SIG-M5 treated with dmso at 0.1 percent for 504 hours (cell line): ENCODE data around the gene GAS7.
"Not testable (repeated sequence)": the region's sequence is repeated elsewhere in the genome, so short reads cannot be mapped to it uniquely, and the experiment has no call there.

Source experiments
- DNase-seq: peaks from one replicate; lab custom pipeline; 2025; ENCODE audit not compliant: unreplicated experiment; lab: John Stamatoyannopoulos, UW

The GAS7 gene

DNA sequence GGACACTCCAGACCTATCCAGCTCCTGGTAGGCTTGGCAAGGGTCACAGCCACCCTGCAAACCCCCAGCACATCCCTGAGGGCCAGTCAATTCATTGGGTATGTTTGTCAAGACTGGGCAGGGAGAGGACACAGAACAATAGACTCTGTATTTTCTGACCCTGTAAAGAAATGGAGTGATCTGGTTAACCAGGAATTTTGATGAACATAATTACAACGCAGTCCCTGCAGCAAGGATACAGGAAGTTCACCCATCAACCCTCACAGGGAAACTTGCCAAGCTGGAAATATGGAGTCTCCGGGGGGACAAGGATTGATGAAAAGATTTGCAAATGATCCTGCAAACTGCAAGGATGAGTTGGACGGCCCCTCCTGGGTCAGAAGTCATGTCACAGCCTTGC is 167.3 kb downstream of the GAS7 start:
- no peak for DNase-seq

DNA sequence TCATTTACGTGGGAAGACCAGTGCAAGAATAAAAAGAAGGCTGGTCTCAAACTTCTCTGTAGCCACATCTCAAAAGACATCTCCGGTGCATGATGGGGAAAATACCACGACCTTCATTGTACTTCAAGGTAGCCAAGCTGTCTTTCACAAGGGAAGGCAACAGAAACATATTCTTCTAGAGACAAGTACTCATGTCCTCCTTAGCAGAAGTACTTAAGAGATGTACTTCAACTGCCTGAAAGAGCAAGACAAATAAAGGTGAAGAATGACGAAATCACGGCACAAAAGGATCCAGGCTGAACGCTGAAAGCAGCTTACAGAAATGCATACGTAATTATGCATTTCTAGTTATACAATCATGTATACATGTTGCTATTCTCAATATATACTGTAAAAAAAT is 169.3 kb downstream of the GAS7 start:
- DNase-seq = no peak

GRCh38 chr17:10025976-10026901 is 172.2 kb downstream of the GAS7 start:
- no peak for DNase-seq

DNA sequence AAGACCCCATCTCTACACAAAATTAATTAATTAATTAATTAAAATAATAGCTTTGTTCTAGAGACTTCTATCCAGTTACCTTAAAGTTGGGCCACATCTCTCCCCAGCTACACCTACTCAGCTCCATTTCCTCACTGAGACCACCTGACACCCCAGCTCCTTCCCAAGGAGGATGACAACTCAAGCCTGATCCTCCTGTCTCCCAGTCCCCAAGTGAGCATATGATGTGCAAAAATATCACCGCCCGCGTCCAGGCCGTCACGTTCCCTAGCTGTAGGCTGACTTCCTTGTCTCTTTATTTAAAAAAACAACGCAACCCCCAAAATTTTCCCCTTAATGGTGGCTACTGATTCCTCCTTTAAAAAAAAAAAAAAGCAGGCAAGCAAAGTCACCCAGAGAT is 173.2 kb downstream of the GAS7 start:
- no peak for DNase-seq

DNA sequence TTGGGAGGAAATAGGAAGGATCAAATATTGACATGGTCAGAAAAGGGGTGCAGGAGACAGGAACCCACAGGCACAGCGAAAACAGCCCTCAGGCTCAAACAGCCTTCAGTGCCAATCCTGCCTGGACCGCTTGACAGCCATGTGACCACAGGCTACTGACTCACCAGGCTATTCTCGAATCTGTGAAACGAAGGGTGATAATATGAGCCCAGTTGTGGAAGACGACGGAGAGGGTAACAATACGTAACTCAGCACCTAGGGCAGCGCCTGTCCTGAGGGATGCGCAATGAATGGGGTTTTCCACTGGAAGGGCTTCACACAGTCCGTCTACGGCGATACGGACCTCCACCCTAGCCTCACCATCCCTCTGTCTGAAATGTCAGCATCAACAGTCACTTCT is 176.0 kb downstream of the GAS7 start:
- no peak for DNase-seq

- peak; percentile 85 for DNase-seq
Observed at GRCh38 chr17:10021272-10021984, 177.0 kb downstream of the GAS7 start.

DNA sequence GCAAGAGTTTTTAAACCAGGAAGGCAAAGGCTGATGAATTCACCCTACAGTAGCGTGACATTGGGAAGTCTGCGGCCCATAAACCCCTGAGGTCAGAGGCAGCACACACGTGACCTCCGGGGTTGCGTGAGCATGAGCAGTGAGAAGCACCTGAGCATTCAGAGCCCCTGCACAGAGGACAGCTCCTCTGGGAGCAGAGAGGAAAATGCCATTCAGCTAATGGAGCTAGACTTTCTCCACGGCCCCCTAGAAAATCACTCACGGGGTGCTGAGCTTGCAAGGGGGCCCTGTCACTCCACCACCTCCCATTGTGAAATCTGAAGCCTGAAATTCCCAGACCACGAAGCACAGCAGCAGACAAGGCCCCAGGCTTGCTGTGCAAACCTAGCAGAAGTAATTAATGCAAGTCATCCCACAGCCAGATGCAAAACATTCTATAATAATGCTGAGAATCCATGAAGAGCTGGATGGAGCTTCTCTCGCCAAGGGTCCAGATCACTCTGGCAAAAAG is 178.4 kb downstream of the GAS7 start:
- DNase-seq = peak; percentile 71

GRCh38 chr17:10018461-10018891 is 179.9 kb downstream of the GAS7 start:
- peak; percentile 98 for DNase-seq

DNA sequence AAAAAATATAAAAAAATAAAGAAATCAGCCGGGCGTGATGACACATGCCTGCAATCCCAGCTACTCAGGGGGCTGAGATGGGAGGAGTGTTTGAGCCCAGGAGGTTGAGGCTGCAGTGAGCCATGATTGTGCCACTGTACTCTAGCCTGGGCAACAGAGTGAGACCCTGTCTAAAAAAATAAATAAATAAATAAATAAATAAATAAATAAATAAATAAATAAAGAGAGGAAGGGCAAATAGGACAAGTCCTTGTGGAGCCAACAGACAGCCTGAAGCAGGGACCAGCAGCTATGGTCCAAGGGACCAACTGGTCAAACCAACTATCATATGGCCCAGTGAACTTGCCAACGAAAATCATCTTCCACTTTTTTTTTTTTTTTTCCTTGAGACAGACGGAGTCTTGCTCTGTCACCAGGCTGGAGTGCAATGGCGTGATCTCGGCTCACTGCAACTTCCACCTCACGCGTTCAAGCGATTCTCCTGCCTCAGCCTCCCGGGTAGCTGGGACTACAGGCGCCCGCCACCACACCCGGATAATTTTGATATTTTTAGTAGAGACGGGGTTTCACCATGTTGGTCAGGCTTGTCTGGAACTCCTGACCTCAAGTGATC is 181.3 kb downstream of the GAS7 start:
- not testable (repeated sequence) for DNase-seq

GRCh38 chr17:10013365-10014112 is 184.9 kb downstream of the GAS7 start:
- no peak for DNase-seq

- DNase-seq = no peak
Observed at GRCh38 chr17:10010752-10011151, 187.7 kb downstream of the GAS7 start.

DNA sequence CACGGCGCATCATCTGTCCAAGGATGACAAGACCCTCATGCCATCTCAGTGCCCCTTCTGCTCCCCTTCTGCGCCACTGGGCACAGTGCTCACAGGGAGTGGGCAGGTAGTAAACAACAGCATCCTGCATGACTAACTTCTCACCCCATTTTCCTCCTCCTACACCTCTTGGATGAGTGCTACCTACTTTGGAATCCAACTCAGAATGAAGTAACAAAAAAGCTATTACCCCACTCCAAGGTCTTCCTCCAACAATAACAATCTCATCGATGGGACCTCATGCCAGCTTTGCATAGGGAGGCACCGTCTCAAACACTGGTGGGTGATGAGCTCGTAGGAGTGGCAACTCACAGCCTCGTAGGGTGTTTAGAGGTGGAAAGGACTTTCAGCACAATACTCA is 194.7 kb downstream of the GAS7 start:
- no peak for DNase-seq

GRCh38 chr17:10002567-10003360 is 195.6 kb downstream of the GAS7 start:
- DNase-seq = not testable (repeated sequence)

DNA sequence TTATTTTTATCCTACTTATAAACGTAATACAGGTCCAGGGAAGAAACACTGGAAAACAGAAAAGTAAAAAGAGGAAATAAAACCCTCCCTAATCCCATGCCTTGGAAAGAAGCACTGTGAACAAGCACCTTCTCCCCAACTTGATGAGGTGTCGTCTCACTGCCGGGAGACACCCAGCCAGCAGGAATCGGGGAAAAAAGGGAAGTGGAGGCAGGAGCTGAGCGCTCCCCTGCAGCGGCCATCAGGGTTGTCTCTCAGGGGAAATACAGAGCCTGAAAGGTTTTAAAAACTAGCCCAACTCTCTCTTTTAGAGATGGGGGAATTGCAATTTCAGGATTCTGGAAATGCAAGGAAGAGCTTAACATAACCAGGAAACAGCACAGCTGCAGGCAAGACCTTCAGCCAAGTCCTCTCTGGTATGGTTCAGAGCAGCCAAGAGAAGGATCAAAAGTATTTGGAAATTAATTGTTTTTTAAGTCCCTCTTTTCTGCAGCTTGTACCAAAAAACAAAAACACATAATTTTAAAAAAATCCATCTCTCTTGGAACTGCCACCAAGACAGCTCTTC is 197.0 kb downstream of the GAS7 start:
- peak; percentile 9 for DNase-seq

DNA sequence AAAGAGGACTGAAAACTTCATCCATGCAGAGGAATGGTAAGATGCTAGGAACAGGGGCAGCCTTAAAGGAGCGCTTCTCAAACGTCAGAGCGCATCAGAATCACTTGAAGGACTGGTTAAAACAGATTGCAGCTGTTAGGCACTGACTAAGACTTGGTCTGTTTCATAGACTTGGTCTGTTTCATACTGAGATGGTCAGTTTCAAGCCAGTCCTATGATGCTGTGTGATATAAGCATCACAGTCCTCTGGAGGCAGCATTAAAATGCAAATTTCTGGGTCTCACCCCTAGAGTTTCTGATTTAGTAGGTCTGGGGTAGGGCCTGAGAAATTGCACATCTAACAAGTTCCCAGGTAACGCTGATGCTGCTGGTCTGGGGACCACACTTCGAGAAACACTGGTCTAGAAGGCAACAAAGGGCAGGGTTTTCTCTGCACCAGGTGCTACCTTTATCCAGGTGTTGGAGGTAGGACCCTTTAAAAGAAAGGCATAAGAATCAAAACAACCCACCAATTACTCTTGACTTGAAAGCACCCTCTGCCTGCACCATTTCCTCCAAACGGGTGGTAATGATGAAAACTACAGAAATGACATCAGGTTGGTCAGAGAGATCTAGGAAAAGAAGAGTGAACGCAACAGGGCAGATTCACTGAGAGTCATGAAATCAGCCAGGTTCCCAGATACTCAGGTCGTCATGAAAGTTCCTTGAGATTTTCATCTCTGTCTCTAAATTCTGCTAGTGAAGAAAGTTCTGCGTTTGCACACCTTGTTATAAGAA is 198.3 kb downstream of the GAS7 start:
- no peak for DNase-seq

DNA sequence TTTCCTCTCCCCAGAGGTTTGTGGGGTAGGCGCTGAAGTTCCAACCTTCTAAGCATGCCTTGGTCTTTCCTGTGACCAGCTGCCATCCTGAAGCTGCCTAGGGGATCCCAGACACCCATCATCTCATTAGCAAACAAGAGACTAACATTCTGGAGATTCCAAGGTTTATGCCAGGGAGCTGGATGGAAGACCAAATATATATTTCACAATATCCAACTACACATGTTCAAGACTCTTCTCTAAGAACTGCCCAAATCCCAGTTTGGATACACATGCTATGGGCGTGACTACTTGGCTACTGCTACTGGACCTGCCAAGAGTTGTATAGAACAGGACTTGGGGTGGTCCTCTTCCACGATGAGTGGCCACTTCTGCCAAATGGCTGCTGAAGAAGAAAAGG is 200.3 kb downstream of the GAS7 start:
- no peak for DNase-seq

DNA sequence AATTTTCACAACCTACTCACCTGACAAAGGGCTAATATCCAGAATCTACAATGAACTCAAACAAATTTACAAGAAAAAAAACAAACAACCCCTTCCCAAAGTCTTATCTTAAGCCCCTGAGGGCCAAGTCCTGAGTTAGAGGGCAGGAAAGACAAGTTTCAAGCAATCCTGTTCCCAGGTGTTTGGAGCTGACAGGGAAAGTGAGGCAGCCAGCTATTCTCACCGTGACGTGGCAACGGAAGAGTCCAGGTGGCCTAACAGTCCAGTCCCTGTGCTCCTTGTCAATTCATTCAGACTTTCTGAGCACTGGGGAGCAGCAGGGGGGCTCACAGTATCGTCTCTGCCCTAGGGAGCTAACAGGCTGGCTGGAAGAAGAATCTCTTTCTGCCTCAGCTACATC is 203.6 kb downstream of the GAS7 start:
- no peak for DNase-seq

GRCh38 chr17:9991796-9992195 is 206.6 kb downstream of the GAS7 start:
- DNase-seq = no peak

- DNase-seq = no peak
Observed at GRCh38 chr17:9991351-9991750, 207.1 kb downstream of the GAS7 start.
